NB4 (cell line): Measurements from ENCODE around the gene TCF19.

Source experiments
- MYC ChIP-seq: IDR thresholded peaks from 2 replicates; pipeline ENCODE4 v1.6.1; 2011; ENCODE audit warnings: low read depth, low read length
- POLR2A ChIP-seq: IDR thresholded peaks from 2 replicates; pipeline ENCODE4 v1.6.1; 2011; ENCODE audit warnings: mild to moderate bottlenecking; ENCODE audit not compliant: insufficient read length; ENCODE audit errors: extremely low read depth
- TF ChIP-seq, protein P1 (sequence below): IDR thresholded peaks from one replicate; pipeline ENCODE4 v1.5.1; 2012; ENCODE audit warnings: low read depth, low read length
- TF ChIP-seq, protein P2 (sequence below): IDR thresholded peaks from 2 replicates; pipeline ENCODE4 v1.6.1; 2011; ENCODE audit warnings: low read depth, low read length

DNA sequence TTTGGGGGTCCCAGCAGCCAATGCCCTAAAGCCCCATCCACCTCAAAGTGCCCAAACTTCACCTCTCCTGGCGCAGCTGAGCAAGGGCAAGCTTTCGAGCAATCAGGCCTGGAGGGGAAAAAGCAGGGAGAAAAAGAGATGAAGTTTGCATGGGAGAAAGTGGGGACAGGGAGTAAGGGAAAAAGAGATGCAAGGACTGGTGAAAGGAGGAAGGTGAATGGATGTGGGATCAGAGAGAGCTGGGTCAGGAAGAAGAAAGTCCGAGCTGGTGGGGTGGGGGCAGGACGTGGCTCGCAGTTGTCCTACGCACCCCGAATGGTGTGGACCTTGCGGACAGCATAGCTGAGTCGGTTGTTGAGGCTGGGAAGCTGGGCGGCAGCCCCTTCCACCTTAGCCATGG, 13.0 kb upstream of the TCF19 start:
- TF ChIP-seq POLR2A, result no peak
- TF ChIP-seq, protein P1, sequence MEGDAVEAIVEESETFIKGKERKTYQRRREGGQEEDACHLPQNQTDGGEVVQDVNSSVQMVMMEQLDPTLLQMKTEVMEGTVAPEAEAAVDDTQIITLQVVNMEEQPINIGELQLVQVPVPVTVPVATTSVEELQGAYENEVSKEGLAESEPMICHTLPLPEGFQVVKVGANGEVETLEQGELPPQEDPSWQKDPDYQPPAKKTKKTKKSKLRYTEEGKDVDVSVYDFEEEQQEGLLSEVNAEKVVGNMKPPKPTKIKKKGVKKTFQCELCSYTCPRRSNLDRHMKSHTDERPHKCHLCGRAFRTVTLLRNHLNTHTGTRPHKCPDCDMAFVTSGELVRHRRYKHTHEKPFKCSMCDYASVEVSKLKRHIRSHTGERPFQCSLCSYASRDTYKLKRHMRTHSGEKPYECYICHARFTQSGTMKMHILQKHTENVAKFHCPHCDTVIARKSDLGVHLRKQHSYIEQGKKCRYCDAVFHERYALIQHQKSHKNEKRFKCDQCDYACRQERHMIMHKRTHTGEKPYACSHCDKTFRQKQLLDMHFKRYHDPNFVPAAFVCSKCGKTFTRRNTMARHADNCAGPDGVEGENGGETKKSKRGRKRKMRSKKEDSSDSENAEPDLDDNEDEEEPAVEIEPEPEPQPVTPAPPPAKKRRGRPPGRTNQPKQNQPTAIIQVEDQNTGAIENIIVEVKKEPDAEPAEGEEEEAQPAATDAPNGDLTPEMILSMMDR, result no peak
- TF ChIP-seq MYC, result no peak
- TF ChIP-seq, protein P2, sequence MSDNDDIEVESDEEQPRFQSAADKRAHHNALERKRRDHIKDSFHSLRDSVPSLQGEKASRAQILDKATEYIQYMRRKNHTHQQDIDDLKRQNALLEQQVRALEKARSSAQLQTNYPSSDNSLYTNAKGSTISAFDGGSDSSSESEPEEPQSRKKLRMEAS, result no peak
